Body of pancreas (tissue), 4 donors: ENCODE data around the gene ACADVL. TPM values are rescaled to one million over a fixed set of nuclear protein-coding genes. Genes with fewer than 3 reads are reported as not detected.

Source experiments
- ATAC-seq: fragments of 150-250 bp; one replicate; pipeline ENCODE4 v1.9.1; 2016
- DNase-seq, 4 donors: peaks; one replicate each; pipeline ENCODE4 v3.0.0-alpha.2; 2019
- H3K27ac ChIP-seq, 4 donors: fragments of 200-600 bp; sonication (generic); 1 replicate in 3 of 4; 2 replicates in 1 of 4; pipeline versions ENCODE4 v1.5.1 to v1.6.1; 2016 to 2019; ENCODE audit warnings: mild to moderate bottlenecking in 1 of 4, mixed read lengths in 1 of 4, moderate library complexity in 1 of 4
- H3K27me3 ChIP-seq, 2 donors: fragments of 200-600 bp; sonication (generic); one replicate each; pipeline ENCODE4 v1.6.0; 2016; ENCODE audit warnings: mild to moderate bottlenecking in 1 of 2
- H3K36me3 ChIP-seq, 2 donors: fragments of 200-600 bp; sonication (generic); replicated peaks in 1 of 2; 2 replicates each; pipeline ENCODE4 v1.5.1; 2016; ENCODE audit warnings: low read depth in 2 of 2; ENCODE audit not compliant: insufficient read depth in 1 of 2
- H3K4me1 ChIP-seq: fragments of 200-600 bp; sonication (generic); one replicate; pipeline ENCODE4 v1.6.0; 2016
- H3K4me3 ChIP-seq, 2 donors: fragments of 200-600 bp; sonication (generic); 1 replicate in 1 of 2; 2 replicates in 1 of 2; pipeline ENCODE4 v1.5.1; 2016 to 2019
- H3K9me3 ChIP-seq, 3 donors: fragments of 200-600 bp; sonication (generic); 1 replicate in 2 of 3; 2 replicates in 1 of 3; pipeline ENCODE4 v1.5.1; 2016
- POLR2A ChIP-seq, 3 donors: fragments of 450-650 bp; IDR thresholded peaks; one replicate each; pipeline ENCODE4 v1.6.1; 2016; ENCODE audit warnings: antibody characterized with exemption in 3 of 3, mild to moderate bottlenecking in 2 of 3
- WGBS, 2 donors: methylation state at CpG; one replicate each; pipeline ENCODE4 v1.1.5; 2017; 5-methylcytosine and 5-hydroxymethylcytosine counted together
- intact Hi-C: fragments of 100-400 bp; cut with DNase I; formaldehyde crosslinking; loops from one replicate; pipeline ENCODE4 v1.15.1; 2023
- total RNA-seq, 2 donors: library from RNA; depleted of rRNA; stranded (reverse); fragments of >200 nt; gene quantifications; one replicate each; pipeline ENCODE4 v1.1.0, GENCODE V29; 2016
- TF ChIP-seq, protein P1 (sequence below), 7 experiments: fragments of 450-650 bp in 4 of 7; fragments of 200-600 bp in 3 of 7; sonication (generic) in 3 of 7; IDR thresholded peaks; one replicate each; pipeline ENCODE4 v1.5.1; 2016 to 2019; ENCODE audit warnings: antibody characterized with exemption in 7 of 7

ACADVL gene
- total RNA-seq, 2 donors from 2014 or later: 887 to 1,901 TPM

DNA sequence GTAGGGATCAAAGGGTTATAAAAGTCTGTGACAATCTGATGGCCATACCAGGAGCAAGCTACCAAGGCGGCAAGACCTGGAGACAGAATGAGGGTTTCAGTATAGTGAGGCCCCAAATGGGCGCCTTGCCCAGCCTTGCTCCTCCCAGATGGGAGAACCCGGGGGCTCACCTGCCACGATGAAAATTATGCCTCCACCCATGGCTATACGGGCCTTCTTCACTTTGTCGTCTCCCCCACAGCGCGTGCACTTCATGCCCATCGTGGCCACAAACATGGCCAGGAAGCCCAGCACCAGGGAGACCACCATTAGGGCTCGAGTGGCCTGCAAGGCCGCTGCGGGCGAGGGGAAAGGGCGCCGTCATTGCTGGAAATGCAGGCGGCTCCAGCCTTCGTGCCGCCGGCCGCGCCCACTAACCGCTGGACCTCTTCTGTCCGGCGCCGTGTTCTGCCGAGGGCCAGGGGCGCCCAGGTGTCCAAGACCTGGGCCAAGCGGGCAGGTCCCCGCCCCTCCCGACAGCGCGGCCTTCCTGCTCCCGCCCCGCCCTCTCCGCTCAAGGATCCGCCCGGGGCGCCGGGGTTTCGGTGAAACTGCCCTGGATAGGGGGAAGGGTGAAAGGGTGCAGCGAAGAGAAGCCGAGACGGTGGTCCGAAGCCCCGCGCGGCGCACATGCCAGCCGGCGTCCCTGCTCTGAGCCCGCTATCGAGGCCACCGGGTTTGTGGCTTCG lies 41.1 kb downstream of the ACADVL start:
- Histone ChIP-seq H3K36me3 (peaks cover 0 to 4% of the 10 kb centered on the region in 2 donors), H3K27ac (peak overlapping the region; percentile 89 to 100 (median 97)), H3K4me1 (peaks cover 39% of the 10 kb centered on the region), H3K27me3 (no peaks in the 10 kb centered on the region), H3K9me3 (no peaks in the 10 kb centered on the region), H3K4me3 (peak overlapping the region; percentile 39 to 99)
- intact Hi-C loops: no loop called here
- WGBS, 2 donors: 1 to 15% methylated on average over 8 to 54 of the region's 54 CpGs
- ATAC-seq (peak; percentile 64), DNase-seq (peak; percentile 86 to 90 (median 88))
- TF ChIP-seq, protein P1, sequence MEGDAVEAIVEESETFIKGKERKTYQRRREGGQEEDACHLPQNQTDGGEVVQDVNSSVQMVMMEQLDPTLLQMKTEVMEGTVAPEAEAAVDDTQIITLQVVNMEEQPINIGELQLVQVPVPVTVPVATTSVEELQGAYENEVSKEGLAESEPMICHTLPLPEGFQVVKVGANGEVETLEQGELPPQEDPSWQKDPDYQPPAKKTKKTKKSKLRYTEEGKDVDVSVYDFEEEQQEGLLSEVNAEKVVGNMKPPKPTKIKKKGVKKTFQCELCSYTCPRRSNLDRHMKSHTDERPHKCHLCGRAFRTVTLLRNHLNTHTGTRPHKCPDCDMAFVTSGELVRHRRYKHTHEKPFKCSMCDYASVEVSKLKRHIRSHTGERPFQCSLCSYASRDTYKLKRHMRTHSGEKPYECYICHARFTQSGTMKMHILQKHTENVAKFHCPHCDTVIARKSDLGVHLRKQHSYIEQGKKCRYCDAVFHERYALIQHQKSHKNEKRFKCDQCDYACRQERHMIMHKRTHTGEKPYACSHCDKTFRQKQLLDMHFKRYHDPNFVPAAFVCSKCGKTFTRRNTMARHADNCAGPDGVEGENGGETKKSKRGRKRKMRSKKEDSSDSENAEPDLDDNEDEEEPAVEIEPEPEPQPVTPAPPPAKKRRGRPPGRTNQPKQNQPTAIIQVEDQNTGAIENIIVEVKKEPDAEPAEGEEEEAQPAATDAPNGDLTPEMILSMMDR (IDR thresholded peaks at IDR 0.05): no peak
- peak; percentile 75 to 89 (median 83) for TF ChIP-seq POLR2A (IDR thresholded peaks at IDR 0.05)

DNA sequence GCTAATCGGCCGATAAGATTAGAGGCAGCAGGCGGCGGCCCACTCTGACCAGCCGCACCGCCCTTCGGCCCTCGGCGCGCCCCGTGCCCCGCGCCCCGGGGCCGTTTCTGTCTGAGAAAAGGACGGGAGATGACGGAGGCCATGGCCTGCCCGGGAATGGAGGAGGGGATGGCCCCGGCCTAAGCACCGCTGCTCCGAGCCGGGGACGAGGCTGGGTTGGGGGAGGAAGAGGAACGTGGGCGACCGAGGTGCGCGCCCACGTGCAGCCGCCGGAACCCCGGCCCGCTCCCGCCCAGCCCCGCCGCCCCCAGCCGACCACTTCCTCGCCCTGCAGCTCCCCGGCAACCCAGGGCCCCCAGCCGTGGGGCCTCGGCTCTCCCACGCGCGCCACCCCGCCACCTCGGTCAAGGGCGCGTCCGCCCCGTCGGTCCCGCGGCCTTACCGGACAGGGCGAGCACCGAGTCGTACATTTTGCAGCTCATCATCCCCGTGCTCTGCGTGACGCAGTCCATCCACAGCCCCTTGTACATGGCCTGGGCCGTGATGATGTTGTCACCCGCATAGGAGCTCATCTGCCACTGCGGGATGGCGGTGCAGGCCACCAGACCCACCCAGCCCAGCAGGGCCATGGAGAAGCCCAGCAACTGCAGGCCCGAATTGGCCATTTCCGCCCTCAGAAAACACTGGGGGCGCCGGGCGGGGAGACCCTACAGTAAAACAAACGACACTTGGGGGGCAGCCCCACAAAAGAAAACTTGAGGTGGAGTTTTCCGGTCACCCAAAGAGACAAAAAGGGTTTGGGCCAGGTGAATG lies 41.8 kb downstream of the ACADVL start:
- Histone ChIP-seq H3K36me3 (peaks cover 0 to 1% of the 10 kb centered on the region in 2 donors), H3K27ac (peak overlapping the region; percentile 89 to 100 (median 97)), H3K4me1 (peaks cover 39% of the 10 kb centered on the region), H3K9me3 (no peaks in the 10 kb centered on the region), H3K4me3 (peak overlapping the region; percentile 39 to 99), H3K27me3 (no peaks in the 10 kb centered on the region)
- 3% methylated on average over 5 to 65 of the region's 71 CpGs for WGBS, 2 donors
- peak; percentile 22 for ATAC-seq
- TF ChIP-seq, protein P1 (IDR thresholded peaks at IDR 0.05): no peak
- no peak for TF ChIP-seq POLR2A (IDR thresholded peaks at IDR 0.05)
- DNase-seq: peak; percentile 38 to 49 (median 45)
- intact Hi-C loops: no loop called here

GRCh38 chr17:7262192-7262934 lies 42.6 kb downstream of the ACADVL start, which contains the start of gene CLDN7:
TSS of gene CLDN7 (minus strand) at chr17:7262478. CDS start at chr17:7262043, 435 bp downstream.
- WGBS, 2 donors: 3 to 5% methylated on average over 22 to 63 of the region's 64 CpGs
- H3K4me1 ChIP-seq: peaks cover 39% of the 10 kb centered on the region
- intact Hi-C loops: no loop called here

More at GRCh38 chr17:7262192-7262934, 42.6 kb downstream of the ACADVL start, which contains the start of gene CLDN7:
- Histone ChIP-seq H3K4me3 (peak within 1 kb of the TSS; percentile 39 to 99), H3K9me3 (no peaks in the 10 kb centered on the region), H3K27me3 (no peaks in the 10 kb centered on the region), H3K36me3 (peaks cover 0 to under 1% of the 10 kb centered on the region in 2 donors), H3K27ac (peak within 1 kb of the TSS; percentile 89 to 100 (median 97))
- peak; percentile 83 for ATAC-seq
- DNase-seq: peak; percentile 94 to 97 (median 96)
- peak; percentile 97 to 99 (median 99) for TF ChIP-seq POLR2A (IDR thresholded peaks at IDR 0.05)
- TF ChIP-seq, protein P1 (IDR thresholded peaks at IDR 0.05): peak in 5 of 7 experiments; percentile 12 to 51 (median 40)
